MCF 10A (cell line): ENCODE results near the gene FLAD1. TPM values are rescaled to one million over a fixed set of nuclear protein-coding genes. Genes with fewer than 3 reads are reported as not detected.

ENCODE experiments used
- BruUV-seq: library from RNA; stranded (reverse); fragments of 400-500 nt; replicated peaks from 2 replicates; lab custom pipeline; 2021; lab: Mats Ljungman, UMichigan
- CTCF ChIA-PET: fragments of 300-600 bp; sonication (Branson Sonifier 250); formaldehyde crosslinking; extraction: SDS; loops from one replicate; lab custom pipeline; 2021; ENCODE audit warnings: antibody characterized with exemption, inconsistent platforms; lab: Yijun Ruan, JAX
- POLR2A ChIA-PET: fragments of 300-600, 350-650 bp; sonication (Branson Sonifier 250); formaldehyde crosslinking; extraction: SDS; loops from one replicate; lab custom pipeline; 2020; ENCODE audit warnings: antibody characterized with exemption, inconsistent platforms; lab: Yijun Ruan, JAX
- DNase-seq: peaks from one replicate; pipeline ENCODE4 v3.0.0-alpha.2; 2018; ENCODE audit not compliant: unreplicated experiment
- H3K27ac Mint-ChIP-seq: one replicate; pipeline ENCODE4 v1.8.0; 2022; ENCODE audit warnings: mild to moderate bottlenecking, low read depth, mixed read lengths; ENCODE audit not compliant: unreplicated experiment
- H3K27me3 Mint-ChIP-seq: one replicate; pipeline ENCODE4 v1.8.0; 2022; ENCODE audit warnings: mixed read lengths; ENCODE audit not compliant: insufficient read depth, unreplicated experiment
- H3K36me3 Mint-ChIP-seq: one replicate; pipeline ENCODE4 v1.8.0; 2022; ENCODE audit warnings: mild to moderate bottlenecking, moderate library complexity, mixed read lengths; ENCODE audit not compliant: insufficient read depth, unreplicated experiment
- H3K4me1 Mint-ChIP-seq: one replicate; pipeline ENCODE4 v1.8.0; 2022; ENCODE audit warnings: mixed read lengths; ENCODE audit not compliant: insufficient read depth, unreplicated experiment
- H3K4me3 Mint-ChIP-seq: one replicate; pipeline ENCODE4 v1.8.0; 2022; ENCODE audit warnings: mild to moderate bottlenecking, moderate library complexity, mixed read lengths; ENCODE audit not compliant: unreplicated experiment
- H3K9me3 Mint-ChIP-seq: one replicate; pipeline ENCODE4 v1.8.0; 2022; ENCODE audit warnings: mixed read lengths; ENCODE audit not compliant: unreplicated experiment
- intact Hi-C: fragments of 100-400 bp; cut with micrococcal nuclease; formaldehyde crosslinking; loops from 2 replicates; pipeline ENCODE4 v1.14.1; 2022
- total RNA-seq: library from RNA; stranded (reverse); gene quantifications from 2 replicates; pipeline ENCODE4 v1.2.3, GENCODE V29; 2022
- TF ChIP-seq, protein P1 (sequence below): fragments of 200-600 bp; IDR thresholded peaks from one replicate; pipeline ENCODE4 v1.8.0; 2022; ENCODE audit warnings: antibody characterized with exemption, mild to moderate bottlenecking; ENCODE audit not compliant: unreplicated experiment

Gene FLAD1
- total RNA-seq, 1 experiment from 2014 or later, result 91.1 TPM

DNA sequence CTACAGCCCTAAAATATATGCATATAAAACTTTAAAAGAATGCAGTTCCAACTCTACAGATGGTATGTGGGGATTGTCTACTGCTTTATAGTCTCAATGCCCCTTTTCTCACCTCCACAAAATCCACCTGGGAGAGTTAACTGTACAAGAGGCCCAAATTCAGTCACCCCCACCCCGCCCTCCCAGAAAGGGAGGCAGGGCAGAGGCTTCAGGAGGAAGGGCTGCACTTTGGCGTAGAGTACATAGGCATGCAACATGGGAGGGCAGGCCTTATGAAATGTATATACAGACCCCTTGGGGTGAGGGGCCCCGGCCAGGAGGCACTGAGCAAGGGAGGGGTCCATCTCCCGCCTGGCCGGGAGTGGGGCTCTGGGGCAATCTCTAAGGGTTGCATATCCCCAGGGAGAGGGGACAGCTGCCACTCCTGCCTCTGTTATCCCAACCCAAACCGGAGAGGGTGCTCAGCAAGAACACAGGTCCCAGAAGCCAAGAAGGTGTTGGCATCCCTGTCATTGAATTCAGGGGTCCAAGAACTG lies 20.3 kb upstream of the FLAD1 start:
- Mint-ChIP-seq H3K27ac (no peak overlapping the region), H3K27me3 (no peaks in the 10 kb centered on the region), H3K36me3 (peaks cover 82% of the 10 kb centered on the region), H3K9me3 (no peaks in the 10 kb centered on the region), H3K4me1 (peaks cover 39% of the 10 kb centered on the region), H3K4me3 (peak overlapping the region; percentile 73)
- intact Hi-C loops, result loop anchor here (1.0 to 2.0 kb wide), 3 partner anchors 9 to 88 kb away; partner anchors contain the start of gene ADAM15
- TF ChIP-seq, protein P1, sequence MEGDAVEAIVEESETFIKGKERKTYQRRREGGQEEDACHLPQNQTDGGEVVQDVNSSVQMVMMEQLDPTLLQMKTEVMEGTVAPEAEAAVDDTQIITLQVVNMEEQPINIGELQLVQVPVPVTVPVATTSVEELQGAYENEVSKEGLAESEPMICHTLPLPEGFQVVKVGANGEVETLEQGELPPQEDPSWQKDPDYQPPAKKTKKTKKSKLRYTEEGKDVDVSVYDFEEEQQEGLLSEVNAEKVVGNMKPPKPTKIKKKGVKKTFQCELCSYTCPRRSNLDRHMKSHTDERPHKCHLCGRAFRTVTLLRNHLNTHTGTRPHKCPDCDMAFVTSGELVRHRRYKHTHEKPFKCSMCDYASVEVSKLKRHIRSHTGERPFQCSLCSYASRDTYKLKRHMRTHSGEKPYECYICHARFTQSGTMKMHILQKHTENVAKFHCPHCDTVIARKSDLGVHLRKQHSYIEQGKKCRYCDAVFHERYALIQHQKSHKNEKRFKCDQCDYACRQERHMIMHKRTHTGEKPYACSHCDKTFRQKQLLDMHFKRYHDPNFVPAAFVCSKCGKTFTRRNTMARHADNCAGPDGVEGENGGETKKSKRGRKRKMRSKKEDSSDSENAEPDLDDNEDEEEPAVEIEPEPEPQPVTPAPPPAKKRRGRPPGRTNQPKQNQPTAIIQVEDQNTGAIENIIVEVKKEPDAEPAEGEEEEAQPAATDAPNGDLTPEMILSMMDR, result no peak
- no TSS peak for BruUV-seq
- no peak for DNase-seq
- CTCF ChIA-PET, result interaction anchor here (0.6 to 3.0 kb wide), 11 partner anchors 9 to 375 kb away, joined by 3 to 34 read pairs (median 4); partner anchors contain the start of gene SHC1
- POLR2A ChIA-PET, result interaction anchor here (0.8 to 39.6 kb wide), 11 partner anchors 26 to 218 kb away, joined by 3 to 1917 read pairs (median 4); partner anchors contain the start of genes ADAM15, CKS1B, FLAD1 and LENEP

DNA sequence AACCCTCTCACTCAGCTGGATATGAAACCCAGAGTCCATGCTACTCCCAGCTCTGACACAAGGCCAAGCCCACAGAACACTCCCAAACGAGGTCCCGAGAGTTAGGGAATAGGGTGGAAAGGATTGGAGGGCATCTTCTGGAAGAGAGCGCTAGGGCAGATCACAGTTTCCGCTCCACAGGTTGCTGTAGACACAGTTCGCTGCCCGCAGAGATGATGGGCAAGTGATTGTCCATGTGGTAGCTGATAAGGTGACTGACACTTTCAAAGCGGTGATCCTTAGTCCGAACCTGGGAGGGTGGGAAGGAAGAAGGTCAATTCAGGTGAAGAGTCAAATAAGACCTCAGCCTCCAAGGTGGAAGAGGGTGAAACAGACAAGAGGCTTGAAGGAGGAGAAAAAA lies 19.5 kb upstream of the FLAD1 start:
- ChIA-PET CTCF (interaction anchor here (0.7 to 4.7 kb wide), 11 partner anchors 7 to 633 kb away, joined by 3 to 34 read pairs (median 5); partner anchors contain the start of genes PBXIP1 and SHC1), POLR2A (interaction anchor here (0.8 to 39.6 kb wide), 8 partner anchors 8 to 217 kb away, joined by 3 to 1917 read pairs (median 5); partner anchors contain the start of genes ADAM15, CKS1B, EFNA4 and FLAD1)
- no TSS peak for BruUV-seq
- no peak overlapping the region for H3K27ac Mint-ChIP-seq
- no peaks in the 10 kb centered on the region for H3K27me3 Mint-ChIP-seq
- no peak for DNase-seq
- no peak overlapping the region for H3K4me3 Mint-ChIP-seq
- H3K4me1 Mint-ChIP-seq, result peaks cover 46% of the 10 kb centered on the region
- no peaks in the 10 kb centered on the region for H3K9me3 Mint-ChIP-seq
- intact Hi-C loops, result loop anchor here (2.0 kb wide), 1 partner anchor 87 kb away; the partner anchor contains the start of gene ADAM15
- TF ChIP-seq, protein P1, result no peak
- peaks cover 83% of the 10 kb centered on the region for H3K36me3 Mint-ChIP-seq

DNA sequence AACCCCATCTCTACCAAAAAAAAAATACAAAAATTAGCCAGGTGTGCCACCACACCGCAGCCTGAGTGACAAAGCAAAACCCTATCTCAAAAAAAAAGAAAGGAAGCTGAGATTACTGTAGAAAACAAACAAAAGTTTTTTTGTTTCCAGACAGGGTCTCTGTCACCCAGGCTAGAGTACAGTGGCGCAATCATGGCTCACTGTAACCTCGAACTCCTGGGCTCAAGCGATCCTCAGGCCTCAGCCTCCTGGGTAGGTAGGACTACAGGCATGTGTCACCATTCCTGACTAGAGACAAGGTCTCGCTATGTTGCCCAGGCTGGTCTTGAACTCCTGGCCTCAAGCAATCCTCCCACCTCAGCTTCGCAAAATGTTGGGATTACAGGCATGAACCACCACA lies 18.8 kb upstream of the FLAD1 start:
- H3K9me3 Mint-ChIP-seq, result no peaks in the 10 kb centered on the region
- no TSS peak for BruUV-seq
- TF ChIP-seq, protein P1, result no peak
- no peak overlapping the region for H3K27ac Mint-ChIP-seq
- H3K4me1 Mint-ChIP-seq, result peaks cover 46% of the 10 kb centered on the region
- DNase-seq, result no peak
- intact Hi-C loops, result no loop called here
- ChIA-PET POLR2A (interaction anchor here (0.5 to 39.6 kb wide), 9 partner anchors 9 to 219 kb away, joined by 3 to 1917 read pairs (median 5); partner anchors contain the start of genes CKS1B, EFNA4, FLAD1 and LENEP), CTCF (interaction anchor here (0.7 to 4.7 kb wide), 10 partner anchors 8 to 127 kb away, joined by 3 to 33 read pairs (median 5); partner anchors contain the start of gene PBXIP1)
- H3K27me3 Mint-ChIP-seq, result no peaks in the 10 kb centered on the region
- H3K4me3 Mint-ChIP-seq, result no peak overlapping the region
- peaks cover 86% of the 10 kb centered on the region for H3K36me3 Mint-ChIP-seq

DNA sequence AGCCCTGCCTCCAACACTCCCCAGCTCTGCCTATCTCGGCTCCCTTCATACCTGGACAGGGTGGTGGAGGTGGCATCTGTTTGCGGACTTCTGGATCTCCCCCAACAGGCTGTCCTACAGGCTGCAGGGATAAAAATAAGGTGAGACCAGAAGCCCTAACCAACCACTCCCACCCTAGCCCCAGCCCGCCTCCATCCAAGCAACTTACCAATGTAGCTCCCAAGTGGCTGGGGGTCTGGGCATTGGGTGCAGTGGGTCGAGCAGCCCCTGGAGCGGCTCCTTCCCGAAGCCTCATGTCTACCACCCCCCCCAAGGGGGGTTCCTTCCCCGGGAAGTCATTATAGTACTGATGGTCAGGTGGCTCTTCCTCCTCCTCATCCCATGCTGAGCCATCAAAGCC lies 17.0 kb upstream of the FLAD1 start:
- POLR2A ChIA-PET, result interaction anchor here (2.6 to 39.6 kb wide), 3 partner anchors 10 to 51 kb away, joined by 11 to 1917 read pairs (median 19); partner anchors contain the start of genes CKS1B, FLAD1, LENEP and PBXIP1
- Mint-ChIP-seq H3K4me1 (peaks cover 52% of the 10 kb centered on the region), H3K9me3 (no peaks in the 10 kb centered on the region), H3K4me3 (no peak overlapping the region), H3K36me3 (peaks cover 93% of the 10 kb centered on the region), H3K27ac (no peak overlapping the region), H3K27me3 (no peaks in the 10 kb centered on the region)
- CTCF ChIA-PET, result interaction anchor here (0.6 to 4.7 kb wide), 20 partner anchors 8 to 406 kb away, joined by 3 to 33 read pairs (median 4); partner anchors contain the start of genes CKS1B, PBXIP1 and PMVK
- intact Hi-C loops, result no loop called here
- BruUV-seq, result no TSS peak
- no peak for DNase-seq
- TF ChIP-seq, protein P1, result no peak
